Epithelial cell of esophagus (primary cell): ENCODE data around the gene FBRSL1.

ENCODE experiments used
- DNase-seq: peaks from one replicate; pipeline ENCODE4 v3.0.0; 2010; ENCODE audit warnings: low read depth
- H3K4me3 ChIP-seq: 2 replicates; pipeline ENCODE4 v1.5.1; 2011; ENCODE audit warnings: mild to moderate bottlenecking, low read length, control low read depth
- CTCF ChIP-seq: IDR thresholded peaks from 2 replicates; pipeline ENCODE4 v1.5.1; 2011; ENCODE audit warnings: low read depth, mild to moderate bottlenecking, low read length, control low read depth, inconsistent platforms; ENCODE audit not compliant: insufficient read depth; ENCODE audit errors: missing control alignments

The FBRSL1 gene

GRCh38 chr12:132490422-132491137, 629 bp downstream of the FBRSL1 start:
- no peak for TF ChIP-seq CTCF
- peak overlapping the region; percentile 66 for H3K4me3 ChIP-seq
- DNase-seq: peak; percentile 25

GRCh38 chr12:132491138-132491663, 1.2 kb downstream of the FBRSL1 start:
- TF ChIP-seq CTCF: no peak
- no peak for DNase-seq
- H3K4me3 ChIP-seq: peak overlapping the region; percentile 66

GRCh38 chr12:132491761-132492378, 1.9 kb downstream of the FBRSL1 start:
- TF ChIP-seq CTCF: no peak
- H3K4me3 ChIP-seq: peak overlapping the region; percentile 66
- no peak for DNase-seq

- no peak for DNase-seq
- no peak for TF ChIP-seq CTCF
- no peak overlapping the region for H3K4me3 ChIP-seq
Observed at GRCh38 chr12:132492522-132492921, 2.6 kb downstream of the FBRSL1 start.

- no peak for DNase-seq
- TF ChIP-seq CTCF: no peak
- H3K4me3 ChIP-seq: no peak overlapping the region
Observed at GRCh38 chr12:132492951-132493350, 3.0 kb downstream of the FBRSL1 start.

GRCh38 chr12:132493482-132494178, 3.7 kb downstream of the FBRSL1 start:
- TF ChIP-seq CTCF: no peak
- DNase-seq: no peak
- no peak overlapping the region for H3K4me3 ChIP-seq
